ENCODE results near the gene ZIC1. TPM values are rescaled to one million over a fixed set of nuclear protein-coding genes. Genes with fewer than 3 reads are reported as not detected.

The ZIC1 gene
- total RNA-seq, 2 experiments from 2014 or later: not detected

DNA sequence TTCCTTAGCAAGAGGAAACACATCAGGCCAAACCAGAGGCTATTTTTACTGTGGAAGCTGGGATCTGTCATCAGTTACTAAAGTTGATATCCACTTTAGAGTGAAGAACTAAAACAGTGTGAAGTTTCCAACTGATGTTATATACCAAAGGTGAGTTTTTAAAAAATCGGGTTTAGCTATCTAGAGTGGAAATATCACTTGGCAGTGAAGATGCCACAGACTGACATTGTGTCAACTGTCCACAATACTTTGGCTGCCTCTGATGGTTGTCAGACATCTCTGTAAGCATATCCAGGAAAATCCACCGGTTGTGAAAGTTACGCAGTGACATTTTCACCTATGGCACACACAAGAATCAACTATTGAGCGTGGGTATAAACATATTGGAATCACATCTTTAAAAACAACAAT lies 9.2 kb downstream of the ZIC1 start:
- H3K4me2 ChIP-seq (ENCODE audit: low read length): no peak overlapping the region
- no peak overlapping the region for H3K27ac ChIP-seq (ENCODE audit: low read depth, low read length, poor library complexity, severe bottlenecking)
- no peaks in the 10 kb centered on the region for H3K9me3 ChIP-seq (ENCODE audit: low read length)
- POLR2A ChIA-PET: interaction anchor here (1.4 kb wide), 1 partner anchor 12 kb away, joined by 3 read pairs; no protein-coding TSS in a partner anchor
- no peaks in the 10 kb centered on the region for H3K79me2 ChIP-seq (ENCODE audit: insufficient read depth, low read depth, low read length)
- no peak overlapping the region for H2AFZ ChIP-seq (ENCODE audit: low read length)
- no peaks in the 10 kb centered on the region for H4K20me1 ChIP-seq (ENCODE audit: insufficient read depth, low read length)
- no peak overlapping the region for H3K4me3 ChIP-seq (ENCODE audit: low read depth, low read length, poor library complexity, severe bottlenecking)
- CTCF ChIA-PET (ENCODE audit: unreplicated experiment): no interaction called here
- no peaks in the 10 kb centered on the region for H3K4me1 ChIP-seq (ENCODE audit: insufficient read depth, low read length, poor library complexity, severe bottlenecking)
- DNase-seq (ENCODE audit: low spot score): no peak
- BruUV-seq (replicated peaks): no TSS peak
- no peaks in the 10 kb centered on the region for H3K9me2 ChIP-seq (ENCODE audit: insufficient read depth, low read length)
- TF ChIP-seq EZH2phosphoT487 (IDR thresholded peaks at IDR 0.05; ENCODE audit: borderline replicate concordance, low read depth, low read length) (no peak), CTCF (conservative IDR thresholded peaks at IDR 0.05; ENCODE audit: low read length) (no peak)
- H3K36me3 ChIP-seq (ENCODE audit: insufficient read depth, low read length): no peaks in the 10 kb centered on the region
- intact Hi-C loops (cut with micrococcal nuclease; ENCODE audit: unreplicated experiment): no loop called here

DNA sequence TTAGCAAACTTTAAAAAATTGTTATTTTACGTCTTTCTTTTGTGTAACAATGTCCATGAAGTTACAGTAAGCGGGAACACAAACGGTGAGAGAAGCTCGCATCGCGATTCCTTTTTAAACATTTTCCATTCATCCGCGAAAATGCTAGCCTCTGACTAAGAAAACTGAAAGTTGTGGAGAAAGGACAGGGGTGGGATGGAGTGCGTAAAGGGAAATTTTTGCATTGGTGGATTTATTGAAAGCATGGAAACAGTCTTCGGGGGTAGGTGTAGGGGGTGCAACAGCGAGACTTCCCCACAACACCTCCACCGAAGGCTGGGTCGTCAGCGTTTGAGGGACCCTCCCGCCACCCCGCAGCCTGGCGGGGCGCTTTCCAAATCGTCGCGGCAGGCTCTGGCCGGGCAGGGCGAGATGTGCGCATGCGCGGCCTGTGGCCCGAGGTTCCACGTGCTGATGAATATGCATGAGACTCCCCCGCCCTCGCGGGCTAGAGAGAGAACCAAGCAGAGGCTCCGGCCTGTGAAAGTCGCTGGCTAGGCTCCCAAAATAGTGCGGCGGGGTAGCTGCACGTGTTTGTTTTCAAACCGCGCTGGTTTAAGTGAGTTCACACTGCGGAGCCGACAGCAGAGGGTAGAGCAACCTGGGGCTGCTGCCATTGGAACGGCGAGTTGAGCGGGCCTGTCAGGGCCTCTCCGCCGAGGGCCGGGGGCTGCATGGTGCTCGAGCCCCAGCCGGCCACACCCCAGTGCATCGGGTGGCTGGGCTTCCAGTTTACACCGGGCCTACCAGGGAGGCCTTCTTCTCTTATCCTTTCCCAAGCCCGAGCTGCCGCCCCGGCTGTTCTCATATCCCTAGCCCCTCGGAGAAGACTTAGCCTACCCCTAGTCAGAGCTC lies 9.9 kb downstream of the ZIC1 start:
- H3K9me3 ChIP-seq (ENCODE audit: low read length): no peaks in the 10 kb centered on the region
- H3K9me2 ChIP-seq (ENCODE audit: insufficient read depth, low read length): no peaks in the 10 kb centered on the region
- H3K4me2 ChIP-seq (ENCODE audit: low read length): no peak overlapping the region
- intact Hi-C loops (cut with micrococcal nuclease; ENCODE audit: unreplicated experiment): no loop called here
- H3K79me2 ChIP-seq (ENCODE audit: insufficient read depth, low read depth, low read length): no peaks in the 10 kb centered on the region
- no peak for DNase-seq (ENCODE audit: low spot score)
- BruUV-seq (replicated peaks): no TSS peak
- POLR2A ChIA-PET: interaction anchor here (1.4 kb wide), 1 partner anchor 11 kb away, joined by 3 read pairs; no protein-coding TSS in a partner anchor
- no peak overlapping the region for H3K27ac ChIP-seq (ENCODE audit: low read depth, low read length, poor library complexity, severe bottlenecking)
- H3K36me3 ChIP-seq (ENCODE audit: insufficient read depth, low read length): no peaks in the 10 kb centered on the region
- H2AFZ ChIP-seq (ENCODE audit: low read length): no peak overlapping the region
- no peak overlapping the region for H3K4me3 ChIP-seq (ENCODE audit: low read depth, low read length, poor library complexity, severe bottlenecking)
- no peaks in the 10 kb centered on the region for H3K4me1 ChIP-seq (ENCODE audit: insufficient read depth, low read length, poor library complexity, severe bottlenecking)
- CTCF ChIA-PET (ENCODE audit: unreplicated experiment): no interaction called here
- TF ChIP-seq CTCF (conservative IDR thresholded peaks at IDR 0.05; ENCODE audit: low read length) (no peak), EZH2phosphoT487 (IDR thresholded peaks at IDR 0.05; ENCODE audit: borderline replicate concordance, low read depth, low read length) (no peak)
- H4K20me1 ChIP-seq (ENCODE audit: insufficient read depth, low read length): no peaks in the 10 kb centered on the region

- Histone ChIP-seq H3K4me1 (ENCODE audit: insufficient read depth, low read length, poor library complexity, severe bottlenecking) (no peaks in the 10 kb centered on the region), H3K4me2 (ENCODE audit: low read length) (no peak overlapping the region), H3K36me3 (ENCODE audit: insufficient read depth, low read length) (no peaks in the 10 kb centered on the region), H3K9me3 (ENCODE audit: low read length) (no peaks in the 10 kb centered on the region), H3K79me2 (ENCODE audit: insufficient read depth, low read depth, low read length) (no peaks in the 10 kb centered on the region), H3K4me3 (ENCODE audit: low read depth, low read length, poor library complexity, severe bottlenecking) (no peak overlapping the region), H3K9me2 (ENCODE audit: insufficient read depth, low read length) (no peaks in the 10 kb centered on the region), H2AFZ (ENCODE audit: low read length) (no peak overlapping the region), H3K27ac (ENCODE audit: low read depth, low read length, poor library complexity, severe bottlenecking) (no peak overlapping the region), H4K20me1 (ENCODE audit: insufficient read depth, low read length) (no peaks in the 10 kb centered on the region)
- DNase-seq (ENCODE audit: low spot score): no peak
- BruUV-seq (replicated peaks): no TSS peak
- TF ChIP-seq EZH2phosphoT487 (IDR thresholded peaks at IDR 0.05; ENCODE audit: borderline replicate concordance, low read depth, low read length): no peak
- no peak for TF ChIP-seq CTCF (conservative IDR thresholded peaks at IDR 0.05; ENCODE audit: low read length)
- ChIA-PET POLR2A (no interaction called here), CTCF (ENCODE audit: unreplicated experiment) (no interaction called here)
- intact Hi-C loops (cut with micrococcal nuclease; ENCODE audit: unreplicated experiment): no loop called here
Observed at GRCh38 chr3:147419781-147420224, 10.6 kb downstream of the ZIC1 start.
